Measurements from ENCODE around the gene ERCC8. TPM values are rescaled to one million over a fixed set of nuclear protein-coding genes. Genes with fewer than 3 reads are reported as not detected.
"Not testable (repeated sequence)": the region's sequence is repeated elsewhere in the genome, so short reads cannot be mapped to it uniquely, and the experiment has no call there.

Gene ERCC8
- polyA plus RNA-seq = 1 to 10 TPM; 2.9 to 9.5 (median 5.9) TPM
- long read RNA-seq, donor 1, partial matches to known transcripts = 0 of 3 reads
- long read RNA-seq, donor 1, other reads (novel, unspliced or antisense) = 0 of 3 reads
- long read RNA-seq, donor 2, partial matches to known transcripts = 18 of 52 reads
- long read RNA-seq, donor 2, other reads (novel, unspliced or antisense) = 33 of 52 reads
- long read RNA-seq, donor 3, partial matches to known transcripts = 25 of 77 reads
- long read RNA-seq, donor 3, other reads (novel, unspliced or antisense) = 51 of 77 reads
- long read RNA-seq, donor 4 = 0 reads
- long read RNA-seq, donor 5 = 0 reads
- long read RNA-seq, donor 6 = 0 reads
- long read RNA-seq, donor 7, transcript ERCC8-201 (12 exons, 2,017 nt) = major isoform, 7 of 203 reads
- long read RNA-seq, donor 7, partial matches to known transcripts = 174 of 203 reads
- long read RNA-seq, donor 7, other reads (novel, unspliced or antisense) = 21 of 203 reads
- long read RNA-seq, donor 8 = 0 reads
- long read RNA-seq, donor 9 = 0 reads
- long read RNA-seq, donor 10, partial matches to known transcripts = 116 of 135 reads
- long read RNA-seq, donor 10, other reads (novel, unspliced or antisense) = 16 of 135 reads

GRCh38 chr5:60944904-60945812 is at the start of gene ERCC8, which contains the start of gene NDUFAF2:
TSS of gene ERCC8 (minus strand) at chr5:60945070. CDS start at chr5:60945008, 62 bp downstream.
TSS of gene NDUFAF2 (plus strand) at chr5:60945205. CDS start at chr5:60945256, 51 bp downstream.
- FAIRE-seq = no peak
- DNase-seq = peak; percentile 94 to 95
- H3K4me3 ChIP-seq (ENCODE audit: low read depth in 1 of 3, low read length in 3 of 3) = peak within 1 kb of the TSS; percentile 48 to 90 (median 82)
- no peaks in the 10 kb centered on the region for H3K9me3 ChIP-seq (ENCODE audit: control insufficient read depth in 2 of 2, insufficient read depth in 1 of 2, low read depth in 1 of 2, low read length in 1 of 2)
- no peaks in the 10 kb centered on the region for H3K36me3 ChIP-seq (ENCODE audit: control insufficient read depth in 3 of 3, insufficient read depth in 2 of 3, low read depth in 1 of 3, low read length in 3 of 3)
- H3K4me1 ChIP-seq (ENCODE audit: control insufficient read depth in 3 of 3, insufficient read depth in 2 of 3, low read depth in 1 of 3, low read length in 2 of 3) = peaks cover 0 to 3% (median 0%) of the 10 kb centered on the region in 3 donors
- peak within 1 kb of the TSS; percentile 49 to 88 (median 88) for H3K27ac ChIP-seq (ENCODE audit: low read depth in 1 of 3, low read length in 2 of 3)
- 2 to 4% (median 3%) methylated on average over 64 of the region's 64 CpGs for WGBS, 3 donors
- no peaks in the 10 kb centered on the region for H3K27me3 ChIP-seq (ENCODE audit: control insufficient read depth in 3 of 3, insufficient read depth in 3 of 3, low read length in 3 of 3)

- peaks cover 6 to 21% of the 10 kb centered on the region in 2 donors for H3K9me3 ChIP-seq (ENCODE audit: control insufficient read depth in 2 of 2, insufficient read depth in 1 of 2, low read depth in 1 of 2, low read length in 1 of 2)
- peaks cover 0 to 17% (median 0%) of the 10 kb centered on the region in 3 donors for H3K36me3 ChIP-seq (ENCODE audit: control insufficient read depth in 3 of 3, insufficient read depth in 2 of 3, low read depth in 1 of 3, low read length in 3 of 3)
- WGBS, 3 donors = 71 to 81% (median 78%) methylated on average over 11 of the region's 11 CpGs
- no peak overlapping the region for H3K4me3 ChIP-seq (ENCODE audit: low read depth in 1 of 3, low read length in 3 of 3)
- DNase-seq (no peak), FAIRE-seq (no peak)
- no peak overlapping the region for H3K27ac ChIP-seq (ENCODE audit: low read depth in 1 of 3, low read length in 2 of 3)
- H3K27me3 ChIP-seq (ENCODE audit: control insufficient read depth in 3 of 3, insufficient read depth in 3 of 3, low read length in 3 of 3) = no peaks in the 10 kb centered on the region
- no peaks in the 10 kb centered on the region for H3K4me1 ChIP-seq (ENCODE audit: control insufficient read depth in 3 of 3, insufficient read depth in 2 of 3, low read depth in 1 of 3, low read length in 2 of 3)
Measured at GRCh38 chr5:60993875-60994571, 49.2 kb upstream of the ERCC8 start.

GRCh38 chr5:60993425-60993824 is 48.6 kb upstream of the ERCC8 start:
- 95 to 100% (median 100%) methylated on average over 2 of the region's 2 CpGs for WGBS, 3 donors
- no peak for FAIRE-seq
- H3K4me3 ChIP-seq (ENCODE audit: low read depth in 1 of 3, low read length in 3 of 3) = no peak overlapping the region

GRCh38 chr5:60992871-60993270 is 48.0 kb upstream of the ERCC8 start:
- Histone ChIP-seq H3K4me3 (ENCODE audit: low read depth in 1 of 3, low read length in 3 of 3) (no peak overlapping the region), H3K27ac (ENCODE audit: low read depth in 1 of 3, low read length in 2 of 3) (no peak overlapping the region), H3K9me3 (ENCODE audit: control insufficient read depth in 2 of 2, insufficient read depth in 1 of 2, low read depth in 1 of 2, low read length in 1 of 2) (peaks cover 6 to 21% of the 10 kb centered on the region in 2 donors), H3K36me3 (ENCODE audit: control insufficient read depth in 3 of 3, insufficient read depth in 2 of 3, low read depth in 1 of 3, low read length in 3 of 3) (peaks cover 0 to 17% (median 0%) of the 10 kb centered on the region in 3 donors), H3K4me1 (ENCODE audit: control insufficient read depth in 3 of 3, insufficient read depth in 2 of 3, low read depth in 1 of 3, low read length in 2 of 3) (no peaks in the 10 kb centered on the region), H3K27me3 (ENCODE audit: control insufficient read depth in 3 of 3, insufficient read depth in 3 of 3, low read length in 3 of 3) (no peaks in the 10 kb centered on the region)
- no peak for FAIRE-seq
- DNase-seq = no peak
- 96 to 98% (median 96%) methylated on average over 6 of the region's 6 CpGs for WGBS, 3 donors

More at GRCh38 chr5:60993425-60993824, 48.6 kb upstream of the ERCC8 start:
- Histone ChIP-seq H3K9me3 (ENCODE audit: control insufficient read depth in 2 of 2, insufficient read depth in 1 of 2, low read depth in 1 of 2, low read length in 1 of 2) (peaks cover 6 to 21% of the 10 kb centered on the region in 2 donors), H3K36me3 (ENCODE audit: control insufficient read depth in 3 of 3, insufficient read depth in 2 of 3, low read depth in 1 of 3, low read length in 3 of 3) (peaks cover 0 to 17% (median 0%) of the 10 kb centered on the region in 3 donors), H3K27ac (ENCODE audit: low read depth in 1 of 3, low read length in 2 of 3) (no peak overlapping the region), H3K4me1 (ENCODE audit: control insufficient read depth in 3 of 3, insufficient read depth in 2 of 3, low read depth in 1 of 3, low read length in 2 of 3) (no peaks in the 10 kb centered on the region), H3K27me3 (ENCODE audit: control insufficient read depth in 3 of 3, insufficient read depth in 3 of 3, low read length in 3 of 3) (no peaks in the 10 kb centered on the region)
- no peak for DNase-seq

GRCh38 chr5:60989790-60990189 is 44.9 kb upstream of the ERCC8 start:
- H3K36me3 ChIP-seq (ENCODE audit: control insufficient read depth in 3 of 3, insufficient read depth in 2 of 3, low read depth in 1 of 3, low read length in 3 of 3) = peaks cover 0 to 17% (median 0%) of the 10 kb centered on the region in 3 donors
- no peaks in the 10 kb centered on the region for H3K4me1 ChIP-seq (ENCODE audit: control insufficient read depth in 3 of 3, insufficient read depth in 2 of 3, low read depth in 1 of 3, low read length in 2 of 3)
- WGBS, 3 donors = 78 to 90% (median 89%) methylated on average over 4 of the region's 4 CpGs
- H3K9me3 ChIP-seq (ENCODE audit: control insufficient read depth in 2 of 2, insufficient read depth in 1 of 2, low read depth in 1 of 2, low read length in 1 of 2) = peaks cover 6 to 26% of the 10 kb centered on the region in 2 donors
- no peak overlapping the region for H3K4me3 ChIP-seq (ENCODE audit: low read depth in 1 of 3, low read length in 3 of 3)
- H3K27ac ChIP-seq (ENCODE audit: low read depth in 1 of 3, low read length in 2 of 3) = no peak overlapping the region
- DNase-seq = no peak
- FAIRE-seq = peak; percentile 85
- no peaks in the 10 kb centered on the region for H3K27me3 ChIP-seq (ENCODE audit: control insufficient read depth in 3 of 3, insufficient read depth in 3 of 3, low read length in 3 of 3)

- not testable (repeated sequence) for H3K36me3 ChIP-seq (ENCODE audit: control insufficient read depth in 3 of 3, insufficient read depth in 2 of 3, low read depth in 1 of 3, low read length in 3 of 3); DNase-seq; H3K27me3 ChIP-seq (ENCODE audit: control insufficient read depth in 3 of 3, insufficient read depth in 3 of 3, low read length in 3 of 3); H3K4me3 ChIP-seq (ENCODE audit: low read depth in 1 of 3, low read length in 3 of 3); H3K27ac ChIP-seq (ENCODE audit: low read depth in 1 of 3, low read length in 2 of 3); FAIRE-seq
- H3K4me1 ChIP-seq (ENCODE audit: control insufficient read depth in 3 of 3, insufficient read depth in 2 of 3, low read depth in 1 of 3, low read length in 2 of 3) = peaks cover 0 to 19% (median 2%) of the 10 kb centered on the region in 3 donors
- peaks cover 0 to 27% of the 10 kb centered on the region in 2 donors for H3K9me3 ChIP-seq (ENCODE audit: control insufficient read depth in 2 of 2, insufficient read depth in 1 of 2, low read depth in 1 of 2, low read length in 1 of 2)
- 88 to 98% (median 93%) methylated on average over 3 of the region's 3 CpGs for WGBS, 3 donors
Measured at GRCh38 chr5:60982127-60982526, 37.3 kb upstream of the ERCC8 start.

- H3K27me3 ChIP-seq (ENCODE audit: control insufficient read depth in 3 of 3, insufficient read depth in 3 of 3, low read length in 3 of 3) = no peaks in the 10 kb centered on the region
- no peak overlapping the region for H3K4me3 ChIP-seq (ENCODE audit: low read depth in 1 of 3, low read length in 3 of 3)
- WGBS, 3 donors = 93 to 96% (median 94%) methylated on average over 2 of the region's 2 CpGs
- no peaks in the 10 kb centered on the region for H3K36me3 ChIP-seq (ENCODE audit: control insufficient read depth in 3 of 3, insufficient read depth in 2 of 3, low read depth in 1 of 3, low read length in 3 of 3)
- peaks cover 0 to 21% (median 2%) of the 10 kb centered on the region in 3 donors for H3K4me1 ChIP-seq (ENCODE audit: control insufficient read depth in 3 of 3, insufficient read depth in 2 of 3, low read depth in 1 of 3, low read length in 2 of 3)
- no peak for FAIRE-seq
- H3K9me3 ChIP-seq (ENCODE audit: control insufficient read depth in 2 of 2, insufficient read depth in 1 of 2, low read depth in 1 of 2, low read length in 1 of 2) = peaks cover 0 to 24% of the 10 kb centered on the region in 2 donors
- H3K27ac ChIP-seq (ENCODE audit: low read depth in 1 of 3, low read length in 2 of 3) = no peak overlapping the region
- no peak for DNase-seq
Measured at GRCh38 chr5:60980511-60980910, 35.6 kb upstream of the ERCC8 start.

Measured in small intestine (tissue), 16 donors.